Stomach (tissue), 4 donors: ENCODE results near the gene CASP8AP2.

Experiments
- POLR2A ChIP-seq, 4 donors: fragments of 450-650 bp; IDR thresholded peaks; one replicate each; pipeline ENCODE4 v1.6.1; 2016; ENCODE audit warnings: antibody characterized with exemption in 4 of 4, control low read depth in 2 of 4, mild to moderate bottlenecking in 1 of 4, moderate library complexity in 1 of 4
- TF ChIP-seq, protein P1 (sequence below), 7 experiments: fragments of 450-650 bp in 4 of 7; fragments of 200-600 bp in 3 of 7; sonication (generic) in 3 of 7; IDR thresholded peaks; one replicate each; pipeline ENCODE4 v1.5.1; 2016 to 2019; ENCODE audit warnings: antibody characterized with exemption in 7 of 7, control low read depth in 2 of 7, mild to moderate bottlenecking in 1 of 7

- TF ChIP-seq, protein P1, sequence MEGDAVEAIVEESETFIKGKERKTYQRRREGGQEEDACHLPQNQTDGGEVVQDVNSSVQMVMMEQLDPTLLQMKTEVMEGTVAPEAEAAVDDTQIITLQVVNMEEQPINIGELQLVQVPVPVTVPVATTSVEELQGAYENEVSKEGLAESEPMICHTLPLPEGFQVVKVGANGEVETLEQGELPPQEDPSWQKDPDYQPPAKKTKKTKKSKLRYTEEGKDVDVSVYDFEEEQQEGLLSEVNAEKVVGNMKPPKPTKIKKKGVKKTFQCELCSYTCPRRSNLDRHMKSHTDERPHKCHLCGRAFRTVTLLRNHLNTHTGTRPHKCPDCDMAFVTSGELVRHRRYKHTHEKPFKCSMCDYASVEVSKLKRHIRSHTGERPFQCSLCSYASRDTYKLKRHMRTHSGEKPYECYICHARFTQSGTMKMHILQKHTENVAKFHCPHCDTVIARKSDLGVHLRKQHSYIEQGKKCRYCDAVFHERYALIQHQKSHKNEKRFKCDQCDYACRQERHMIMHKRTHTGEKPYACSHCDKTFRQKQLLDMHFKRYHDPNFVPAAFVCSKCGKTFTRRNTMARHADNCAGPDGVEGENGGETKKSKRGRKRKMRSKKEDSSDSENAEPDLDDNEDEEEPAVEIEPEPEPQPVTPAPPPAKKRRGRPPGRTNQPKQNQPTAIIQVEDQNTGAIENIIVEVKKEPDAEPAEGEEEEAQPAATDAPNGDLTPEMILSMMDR (IDR thresholded peaks at IDR 0.05): no peak
- TF ChIP-seq POLR2A (IDR thresholded peaks at IDR 0.05): no peak
Observed at GRCh38 chr6:89859744-89860143, 30.1 kb downstream of the CASP8AP2 start.
